ENCODE results near the gene TBPL1. TPM values are rescaled to one million over a fixed set of nuclear protein-coding genes. Genes with fewer than 3 reads are reported as not detected.

The TBPL1 gene
- total RNA-seq: 17.7 TPM

GRCh38 chr6:133952815-133953633 lies at the start of gene TBPL1:
Gene TBPL1, plus strand, starts transcription at chr6:133953224. Its CDS starts 26,902 bp downstream, at chr6:133980126.
- peaks cover 37% of the 10 kb centered on the region for H3K4me1 ChIP-seq
- TF ChIP-seq, protein P1, sequence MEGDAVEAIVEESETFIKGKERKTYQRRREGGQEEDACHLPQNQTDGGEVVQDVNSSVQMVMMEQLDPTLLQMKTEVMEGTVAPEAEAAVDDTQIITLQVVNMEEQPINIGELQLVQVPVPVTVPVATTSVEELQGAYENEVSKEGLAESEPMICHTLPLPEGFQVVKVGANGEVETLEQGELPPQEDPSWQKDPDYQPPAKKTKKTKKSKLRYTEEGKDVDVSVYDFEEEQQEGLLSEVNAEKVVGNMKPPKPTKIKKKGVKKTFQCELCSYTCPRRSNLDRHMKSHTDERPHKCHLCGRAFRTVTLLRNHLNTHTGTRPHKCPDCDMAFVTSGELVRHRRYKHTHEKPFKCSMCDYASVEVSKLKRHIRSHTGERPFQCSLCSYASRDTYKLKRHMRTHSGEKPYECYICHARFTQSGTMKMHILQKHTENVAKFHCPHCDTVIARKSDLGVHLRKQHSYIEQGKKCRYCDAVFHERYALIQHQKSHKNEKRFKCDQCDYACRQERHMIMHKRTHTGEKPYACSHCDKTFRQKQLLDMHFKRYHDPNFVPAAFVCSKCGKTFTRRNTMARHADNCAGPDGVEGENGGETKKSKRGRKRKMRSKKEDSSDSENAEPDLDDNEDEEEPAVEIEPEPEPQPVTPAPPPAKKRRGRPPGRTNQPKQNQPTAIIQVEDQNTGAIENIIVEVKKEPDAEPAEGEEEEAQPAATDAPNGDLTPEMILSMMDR (IDR thresholded peaks at IDR 0.05): peak in 1 of 3 experiments; percentile 6
- TF ChIP-seq POLR2A (IDR thresholded peaks at IDR 0.05) (peak in 1 of 2 donors; percentile 62), POLR2AphosphoS5 (IDR thresholded peaks at IDR 0.05; ENCODE audit: insufficient read depth in 1 of 2, low read depth in 1 of 2) (peak; percentile 90 to 93)
- intact Hi-C loops (cut with DNase I): no loop called here

DNA sequence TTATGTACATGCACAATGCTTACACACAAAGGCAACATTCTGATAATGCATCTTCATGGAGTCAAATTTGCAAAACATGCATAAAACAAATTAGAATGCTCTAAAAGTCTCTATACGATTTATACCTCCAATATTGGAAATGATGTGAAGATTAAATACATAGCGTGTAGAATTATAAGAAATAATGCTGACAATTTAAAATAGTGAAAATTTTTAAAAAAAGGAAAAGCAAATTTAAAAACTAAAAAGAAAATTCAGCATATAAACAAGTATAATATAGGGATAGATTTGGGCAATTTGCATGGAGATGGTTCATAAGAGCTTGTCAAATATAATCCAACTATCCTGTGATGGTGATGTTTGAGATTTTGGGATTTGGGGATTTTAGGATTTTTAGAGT lies 49.2 kb upstream of the TBPL1 start:
- Histone ChIP-seq H3K4me3 (no peak overlapping the region), H3K9me3 (no peaks in the 10 kb centered on the region), H3K36me3 (no peaks in the 10 kb centered on the region), H3K27ac (no peak overlapping the region), H3K4me1 (no peaks in the 10 kb centered on the region), H3K27me3 (no peaks in the 10 kb centered on the region)
- TF ChIP-seq POLR2AphosphoS5 (IDR thresholded peaks at IDR 0.05; ENCODE audit: insufficient read depth in 1 of 2, low read depth in 1 of 2) (no peak), POLR2A (IDR thresholded peaks at IDR 0.05) (no peak)
- TF ChIP-seq, protein P1 (IDR thresholded peaks at IDR 0.05): no peak
- intact Hi-C loops (cut with DNase I): no loop called here
- no peak for DNase-seq (ENCODE audit: extremely low spot score in 2 of 2)

More at GRCh38 chr6:133952815-133953633, at the start of gene TBPL1:
- Histone ChIP-seq H3K27ac (peak within 1 kb of the TSS; percentile 98), H3K36me3 (no peaks in the 10 kb centered on the region), H3K4me3 (peak within 1 kb of the TSS; percentile 66 to 95), H3K27me3 (no peaks in the 10 kb centered on the region), H3K9me3 (no peaks in the 10 kb centered on the region)
- DNase-seq (ENCODE audit: extremely low spot score in 2 of 2): peak in 1 of 2 donors; percentile 98

- H3K36me3 ChIP-seq: no peaks in the 10 kb centered on the region
- intact Hi-C loops (cut with DNase I): no loop called here
- TF ChIP-seq, protein P1 (IDR thresholded peaks at IDR 0.05): no peak
- TF ChIP-seq POLR2AphosphoS5 (IDR thresholded peaks at IDR 0.05; ENCODE audit: insufficient read depth in 1 of 2, low read depth in 1 of 2) (no peak), POLR2A (IDR thresholded peaks at IDR 0.05) (no peak)
These were observed 47.0 kb upstream of the TBPL1 start for GRCh38 chr6:133906050-133906449.

GRCh38 chr6:133916650-133917151 lies 36.3 kb upstream of the TBPL1 start:
- intact Hi-C loops (cut with DNase I): no loop called here
- H3K9me3 ChIP-seq: no peaks in the 10 kb centered on the region
- TF ChIP-seq, protein P1 (IDR thresholded peaks at IDR 0.05): peak; percentile 83 to 95 (median 88)
- no peak for TF ChIP-seq POLR2A (IDR thresholded peaks at IDR 0.05)
- TF ChIP-seq POLR2AphosphoS5 (IDR thresholded peaks at IDR 0.05; ENCODE audit: insufficient read depth in 1 of 2, low read depth in 1 of 2): peak in 1 of 2 donors; percentile 20
- H3K27ac ChIP-seq: peak overlapping the region; percentile 48
- no peak for DNase-seq (ENCODE audit: extremely low spot score in 2 of 2)
- no peak overlapping the region for H3K4me3 ChIP-seq
- peaks cover 9% of the 10 kb centered on the region for H3K4me1 ChIP-seq
- H3K27me3 ChIP-seq: no peaks in the 10 kb centered on the region
- H3K36me3 ChIP-seq: no peaks in the 10 kb centered on the region

More at GRCh38 chr6:133906050-133906449, 47.0 kb upstream of the TBPL1 start:
- no peaks in the 10 kb centered on the region for H3K9me3 ChIP-seq
- no peaks in the 10 kb centered on the region for H3K27me3 ChIP-seq
- no peak overlapping the region for H3K27ac ChIP-seq
- H3K4me1 ChIP-seq: no peaks in the 10 kb centered on the region
- DNase-seq (ENCODE audit: extremely low spot score in 2 of 2): no peak
- no peak overlapping the region for H3K4me3 ChIP-seq

GRCh38 chr6:133917781-133918180 lies 35.2 kb upstream of the TBPL1 start:
- Histone ChIP-seq H3K27me3 (no peaks in the 10 kb centered on the region), H3K9me3 (no peaks in the 10 kb centered on the region), H3K36me3 (no peaks in the 10 kb centered on the region), H3K4me1 (peaks cover 9% of the 10 kb centered on the region), H3K27ac (no peak overlapping the region), H3K4me3 (no peak overlapping the region)
- intact Hi-C loops (cut with DNase I): no loop called here
- DNase-seq (ENCODE audit: extremely low spot score in 2 of 2): no peak
- TF ChIP-seq, protein P1 (IDR thresholded peaks at IDR 0.05): no peak
- TF ChIP-seq POLR2A (IDR thresholded peaks at IDR 0.05) (no peak), POLR2AphosphoS5 (IDR thresholded peaks at IDR 0.05; ENCODE audit: insufficient read depth in 1 of 2, low read depth in 1 of 2) (no peak)
